ENCODE results near the gene CEACAM1. TPM values are rescaled to one million over a fixed set of nuclear protein-coding genes. Genes with fewer than 3 reads are reported as not detected.
"Not testable (repeated sequence)": the region's sequence is repeated elsewhere in the genome, so short reads cannot be mapped to it uniquely, and the experiment has no call there.

The CEACAM1 gene
- polyA plus RNA-seq, 1 donor (not counting 4 experiments of a cell fraction or from before 2014, with no cell fraction given) = 2.2 TPM

GRCh38 chr19:42538841-42539709, 10.8 kb upstream of the CEACAM1 start:
- Histone ChIP-seq H3K4me2 (ENCODE audit: control insufficient read depth, extremely low read depth, insufficient read depth, low read depth, low read length) (no peak overlapping the region), H3K4me1 (ENCODE audit: control insufficient read depth, extremely low read depth, insufficient read depth, low read length) (no peaks in the 10 kb centered on the region), H3K27ac (ENCODE audit: control insufficient read depth, insufficient read depth, low read length) (no peak overlapping the region), H3K27me3 (ENCODE audit: control insufficient read depth, extremely low read depth, insufficient read depth, low read length) (no peaks in the 10 kb centered on the region), H3K4me3 (ENCODE audit: control insufficient read depth in 2 of 3, extremely low read depth in 1 of 3, insufficient read depth in 2 of 3, low read depth in 1 of 3, low read length in 3 of 3) (no peak overlapping the region), H2AFZ (ENCODE audit: control insufficient read depth, low read length) (no peak overlapping the region), H3K36me3 (ENCODE audit: control insufficient read depth in 2 of 2, extremely low read depth in 1 of 2, insufficient read depth in 2 of 2, low read length in 2 of 2) (no peaks in the 10 kb centered on the region), H3K79me2 (ENCODE audit: control insufficient read depth, insufficient read depth, low read length) (no peaks in the 10 kb centered on the region), H3K9ac (ENCODE audit: control insufficient read depth, extremely low read depth, insufficient read depth, low read length) (no peak overlapping the region), H3K9me3 (ENCODE audit: control insufficient read depth, low read depth, low read length) (no peaks in the 10 kb centered on the region), H3K9me1 (ENCODE audit: control insufficient read depth, extremely low read depth, insufficient read depth, low read length) (no peaks in the 10 kb centered on the region), H4K20me1 (ENCODE audit: control insufficient read depth, extremely low read depth, insufficient read depth, low read length) (no peaks in the 10 kb centered on the region)
- dilution Hi-C loops (cut with MboI; ENCODE audit: extremely low pct_ligation_motif_present, low sequenced_read_pairs) = no loop called here
- TF ChIP-seq, protein P1, sequence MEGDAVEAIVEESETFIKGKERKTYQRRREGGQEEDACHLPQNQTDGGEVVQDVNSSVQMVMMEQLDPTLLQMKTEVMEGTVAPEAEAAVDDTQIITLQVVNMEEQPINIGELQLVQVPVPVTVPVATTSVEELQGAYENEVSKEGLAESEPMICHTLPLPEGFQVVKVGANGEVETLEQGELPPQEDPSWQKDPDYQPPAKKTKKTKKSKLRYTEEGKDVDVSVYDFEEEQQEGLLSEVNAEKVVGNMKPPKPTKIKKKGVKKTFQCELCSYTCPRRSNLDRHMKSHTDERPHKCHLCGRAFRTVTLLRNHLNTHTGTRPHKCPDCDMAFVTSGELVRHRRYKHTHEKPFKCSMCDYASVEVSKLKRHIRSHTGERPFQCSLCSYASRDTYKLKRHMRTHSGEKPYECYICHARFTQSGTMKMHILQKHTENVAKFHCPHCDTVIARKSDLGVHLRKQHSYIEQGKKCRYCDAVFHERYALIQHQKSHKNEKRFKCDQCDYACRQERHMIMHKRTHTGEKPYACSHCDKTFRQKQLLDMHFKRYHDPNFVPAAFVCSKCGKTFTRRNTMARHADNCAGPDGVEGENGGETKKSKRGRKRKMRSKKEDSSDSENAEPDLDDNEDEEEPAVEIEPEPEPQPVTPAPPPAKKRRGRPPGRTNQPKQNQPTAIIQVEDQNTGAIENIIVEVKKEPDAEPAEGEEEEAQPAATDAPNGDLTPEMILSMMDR (optimal IDR thresholded peaks at IDR 0.05 in 1 of 3, IDR thresholded peaks at IDR 0.05 in 1 of 3, conservative IDR thresholded peaks at IDR 0.05 in 1 of 3; ENCODE audit: extremely low read depth in 1 of 3, insufficient read depth in 2 of 3, low read length in 3 of 3) = no peak
- no peak for TF ChIP-seq EZH2 (IDR thresholded peaks at IDR 0.05; ENCODE audit: low read length)
- no peak for DNase-seq (ENCODE audit: low read depth, low spot score)
- no peak for FAIRE-seq

GRCh38 chr19:42535276-42535675, 7.0 kb upstream of the CEACAM1 start:
- H3K79me2 ChIP-seq (ENCODE audit: control insufficient read depth, insufficient read depth, low read length); H3K9me3 ChIP-seq (ENCODE audit: control insufficient read depth, low read depth, low read length); H3K27ac ChIP-seq (ENCODE audit: control insufficient read depth, insufficient read depth, low read length); H3K4me2 ChIP-seq (ENCODE audit: control insufficient read depth, extremely low read depth, insufficient read depth, low read depth, low read length); DNase-seq (ENCODE audit: low read depth, low spot score); H4K20me1 ChIP-seq (ENCODE audit: control insufficient read depth, extremely low read depth, insufficient read depth, low read length); H3K4me3 ChIP-seq (ENCODE audit: control insufficient read depth in 2 of 3, extremely low read depth in 1 of 3, insufficient read depth in 2 of 3, low read depth in 1 of 3, low read length in 3 of 3); H3K9ac ChIP-seq (ENCODE audit: control insufficient read depth, extremely low read depth, insufficient read depth, low read length); H2AFZ ChIP-seq (ENCODE audit: control insufficient read depth, low read length); H3K9me1 ChIP-seq (ENCODE audit: control insufficient read depth, extremely low read depth, insufficient read depth, low read length); FAIRE-seq; H3K36me3 ChIP-seq (ENCODE audit: control insufficient read depth in 2 of 2, extremely low read depth in 1 of 2, insufficient read depth in 2 of 2, low read length in 2 of 2); H3K27me3 ChIP-seq (ENCODE audit: control insufficient read depth, extremely low read depth, insufficient read depth, low read length); H3K4me1 ChIP-seq (ENCODE audit: control insufficient read depth, extremely low read depth, insufficient read depth, low read length); dilution Hi-C loops (cut with MboI; ENCODE audit: extremely low pct_ligation_motif_present, low sequenced_read_pairs): not testable (repeated sequence)
